MCF 10A (cell line): ENCODE results near the gene BNC2. TPM values are rescaled to one million over a fixed set of nuclear protein-coding genes. Genes with fewer than 3 reads are reported as not detected.
A peak's percentile ranks its signal among the peaks of the same experiment; 100 is the strongest.

Experiments used
- BruUV-seq: library from RNA; stranded (reverse); fragments of 400-500 nt; replicated peaks from 2 replicates; lab custom pipeline; 2021; lab: Mats Ljungman, UMichigan
- CTCF ChIA-PET: fragments of 300-600 bp; sonication (Branson Sonifier 250); formaldehyde crosslinking; extraction: SDS; loops from one replicate; lab custom pipeline; 2021; ENCODE audit warnings: antibody characterized with exemption, inconsistent platforms; lab: Yijun Ruan, JAX
- POLR2A ChIA-PET: fragments of 300-600, 350-650 bp; sonication (Branson Sonifier 250); formaldehyde crosslinking; extraction: SDS; loops from one replicate; lab custom pipeline; 2020; ENCODE audit warnings: antibody characterized with exemption, inconsistent platforms; lab: Yijun Ruan, JAX
- DNase-seq: peaks from one replicate; pipeline ENCODE4 v3.0.0-alpha.2; 2018; ENCODE audit not compliant: unreplicated experiment
- H3K27ac Mint-ChIP-seq: one replicate; pipeline ENCODE4 v1.8.0; 2022; ENCODE audit warnings: mild to moderate bottlenecking, low read depth, mixed read lengths; ENCODE audit not compliant: unreplicated experiment
- H3K27me3 Mint-ChIP-seq: one replicate; pipeline ENCODE4 v1.8.0; 2022; ENCODE audit warnings: mixed read lengths; ENCODE audit not compliant: insufficient read depth, unreplicated experiment
- H3K36me3 Mint-ChIP-seq: one replicate; pipeline ENCODE4 v1.8.0; 2022; ENCODE audit warnings: mild to moderate bottlenecking, moderate library complexity, mixed read lengths; ENCODE audit not compliant: insufficient read depth, unreplicated experiment
- H3K4me1 Mint-ChIP-seq: one replicate; pipeline ENCODE4 v1.8.0; 2022; ENCODE audit warnings: mixed read lengths; ENCODE audit not compliant: insufficient read depth, unreplicated experiment
- H3K4me3 Mint-ChIP-seq: one replicate; pipeline ENCODE4 v1.8.0; 2022; ENCODE audit warnings: mild to moderate bottlenecking, moderate library complexity, mixed read lengths; ENCODE audit not compliant: unreplicated experiment
- H3K9me3 Mint-ChIP-seq: one replicate; pipeline ENCODE4 v1.8.0; 2022; ENCODE audit warnings: mixed read lengths; ENCODE audit not compliant: unreplicated experiment
- CTCF ChIP-seq: fragments of 200-600 bp; IDR thresholded peaks from one replicate; pipeline ENCODE4 v1.8.0; 2022; ENCODE audit warnings: antibody characterized with exemption, mild to moderate bottlenecking; ENCODE audit not compliant: unreplicated experiment
- intact Hi-C: fragments of 100-400 bp; cut with micrococcal nuclease; formaldehyde crosslinking; loops from 2 replicates; pipeline ENCODE4 v1.14.1; 2022
- total RNA-seq: library from RNA; stranded (reverse); gene quantifications from 2 replicates; pipeline ENCODE4 v1.2.3, GENCODE V29; 2022

Gene BNC2
- total RNA-seq, 1 experiment from 2014 or later = not detected

- Mint-ChIP-seq H3K4me1 (peaks cover 6% of the 10 kb centered on the region), H3K9me3 (no peaks in the 10 kb centered on the region), H3K27me3 (peaks cover 11% of the 10 kb centered on the region), H3K4me3 (no peak overlapping the region), H3K27ac (no peak overlapping the region), H3K36me3 (no peaks in the 10 kb centered on the region)
- BruUV-seq = no TSS peak
- intact Hi-C loops = no loop called here
- ChIA-PET POLR2A (no interaction called here), CTCF (no interaction called here)
- TF ChIP-seq CTCF = no peak
- no peak for DNase-seq
These were observed 159.6 kb downstream of the BNC2 start for GRCh38 chr9:16710888-16711287.

GRCh38 chr9:16709924-16710323, 160.5 kb downstream of the BNC2 start:
- DNase-seq = no peak
- Mint-ChIP-seq H3K4me1 (peaks cover 11% of the 10 kb centered on the region), H3K9me3 (no peaks in the 10 kb centered on the region), H3K36me3 (no peaks in the 10 kb centered on the region), H3K27me3 (peaks cover 11% of the 10 kb centered on the region), H3K27ac (no peak overlapping the region), H3K4me3 (no peak overlapping the region)
- no TSS peak for BruUV-seq
- intact Hi-C loops = no loop called here
- ChIA-PET POLR2A (no interaction called here), CTCF (interaction anchor here (0.6 kb wide), 1 partner anchor 79 kb away, joined by 4 read pairs; no protein-coding TSS in a partner anchor)
- no peak for TF ChIP-seq CTCF

- H3K27me3 Mint-ChIP-seq = peaks cover 11% of the 10 kb centered on the region
- CTCF ChIA-PET = no interaction called here
- no peak overlapping the region for H3K27ac Mint-ChIP-seq
- no peaks in the 10 kb centered on the region for H3K9me3 Mint-ChIP-seq
- H3K36me3 Mint-ChIP-seq = no peaks in the 10 kb centered on the region
- DNase-seq = no peak
- no peak overlapping the region for H3K4me3 Mint-ChIP-seq
- no peak for TF ChIP-seq CTCF
- POLR2A ChIA-PET = no interaction called here
- intact Hi-C loops = no loop called here
- H3K4me1 Mint-ChIP-seq = peaks cover 11% of the 10 kb centered on the region
- no TSS peak for BruUV-seq
These were observed 161.6 kb downstream of the BNC2 start for GRCh38 chr9:16708656-16709435.

GRCh38 chr9:16705111-16705604, 165.3 kb downstream of the BNC2 start:
- Mint-ChIP-seq H3K27me3 (peaks cover 11% of the 10 kb centered on the region), H3K9me3 (no peaks in the 10 kb centered on the region), H3K27ac (no peak overlapping the region), H3K36me3 (no peaks in the 10 kb centered on the region), H3K4me3 (peak overlapping the region; percentile 46), H3K4me1 (peaks cover 11% of the 10 kb centered on the region)
- CTCF ChIA-PET = no interaction called here
- intact Hi-C loops = no loop called here
- peak; percentile 80 for DNase-seq
- POLR2A ChIA-PET = interaction anchor here (0.6 kb wide), 1 partner anchor 146 kb away, joined by 3 read pairs; no protein-coding TSS in a partner anchor
- BruUV-seq = no TSS peak
- no peak for TF ChIP-seq CTCF
